HEK293 (cell line): ENCODE measurements around the gene MAP1A.

Source experiments
- CTCF ChIA-PET: fragments of 350-600 bp; formaldehyde crosslinking; extraction: SDS; loops from one replicate; lab custom pipeline; 2021; ENCODE audit warnings: antibody characterized with exemption; lab: Yijun Ruan, JAX
- POLR2A ChIA-PET: fragments of 300-600 bp; formaldehyde crosslinking; extraction: SDS; loops from one replicate; lab custom pipeline; 2020; ENCODE audit warnings: antibody characterized with exemption, inconsistent platforms; lab: Yijun Ruan, JAX
- H3K27ac ChIP-seq: fragments of 200-500 bp; sonication (Bioruptor generic); 2 replicates; pipeline ENCODE4 v1.5.1; 2014; ENCODE audit warnings: low read depth, low read length, control low read depth, inconsistent platforms; ENCODE audit errors: extremely low read depth
- H3K36me3 ChIP-seq, 2 experiments: fragments of 200-500 bp in 1 of 2; sonication (Bioruptor generic) in 1 of 2; 1 replicate in 1 of 2; 2 replicates in 1 of 2; pipeline ENCODE4 v1.5.1; 2014 to 2017; ENCODE audit warnings: inconsistent platforms in 2 of 2, low read length in 2 of 2; ENCODE audit not compliant: control insufficient read depth in 2 of 2, insufficient read depth in 1 of 2
- H3K4me1 ChIP-seq: fragments of 200-500 bp; sonication (Bioruptor generic); 2 replicates; pipeline ENCODE4 v1.5.1; 2014; ENCODE audit warnings: mild to moderate bottlenecking, low read length, inconsistent platforms; ENCODE audit not compliant: control insufficient read depth, insufficient read depth
- H3K4me3 ChIP-seq: 2 replicates; pipeline ENCODE4 v1.5.1; 2011; ENCODE audit warnings: low read depth, mild to moderate bottlenecking, control low read depth, low read length, moderate library complexity
- H3K9me3 ChIP-seq: fragments of 200-500 bp; sonication (Bioruptor generic); 2 replicates; pipeline ENCODE4 v1.5.1; 2014; ENCODE audit warnings: low read depth, low read length, inconsistent platforms; ENCODE audit not compliant: control insufficient read depth, insufficient read depth
- KLF7 ChIP-seq: fragments of 450-650 bp; formaldehyde crosslinking; IDR thresholded peaks from 2 replicates; pipeline ENCODE4 v1.5.1; 2016; ENCODE audit warnings: missing biosample characterization, missing genetic modification characterization, borderline replicate concordance
- YY2 ChIP-seq: fragments of 450-650 bp; formaldehyde crosslinking; IDR thresholded peaks from 2 replicates; pipeline ENCODE4 v1.5.1; 2016; ENCODE audit warnings: missing biosample characterization, missing genetic modification characterization
- ZFP3 ChIP-seq: fragments of 450-650 bp; formaldehyde crosslinking; IDR thresholded peaks from 2 replicates; pipeline ENCODE4 v1.5.1; 2016; ENCODE audit warnings: low read depth, missing biosample characterization, missing genetic modification characterization
- ZFP69B ChIP-seq: fragments of 450-650 bp; formaldehyde crosslinking; IDR thresholded peaks from 2 replicates; pipeline ENCODE4 v1.5.1; 2016; ENCODE audit warnings: missing biosample characterization, missing genetic modification characterization
- ZNF121 ChIP-seq: fragments of 450-650 bp; formaldehyde crosslinking; IDR thresholded peaks from 2 replicates; pipeline ENCODE4 v1.5.1; 2016; ENCODE audit warnings: missing biosample characterization, missing genetic modification characterization
- ZNF133 ChIP-seq: fragments of 450-650 bp; formaldehyde crosslinking; IDR thresholded peaks from 2 replicates; pipeline ENCODE4 v1.5.1; 2016; ENCODE audit warnings: missing biosample characterization, missing genetic modification characterization
- ZNF169 ChIP-seq: fragments of 450-650 bp; formaldehyde crosslinking; IDR thresholded peaks from 2 replicates; pipeline ENCODE4 v1.5.1; 2016; ENCODE audit warnings: missing biosample characterization, missing genetic modification characterization
- ZNF335 ChIP-seq: fragments of 450-650 bp; formaldehyde crosslinking; conservative IDR thresholded peaks from 2 replicates; pipeline ENCODE4 v1.5.1; 2016; ENCODE audit warnings: missing biosample characterization, missing genetic modification characterization
- ZNF48 ChIP-seq: fragments of 450-650 bp; formaldehyde crosslinking; IDR thresholded peaks from 2 replicates; pipeline ENCODE4 v1.5.1; 2016; ENCODE audit warnings: missing biosample characterization, missing genetic modification characterization
- ZNF558 ChIP-seq: fragments of 450-650 bp; formaldehyde crosslinking; IDR thresholded peaks from 2 replicates; pipeline ENCODE4 v1.5.1; 2016; ENCODE audit warnings: missing biosample characterization, missing genetic modification characterization
- ZNF610 ChIP-seq: fragments of 450-650 bp; formaldehyde crosslinking; IDR thresholded peaks from 2 replicates; pipeline ENCODE4 v1.5.1; 2016; ENCODE audit warnings: missing biosample characterization, missing genetic modification characterization, borderline replicate concordance
- ZNF626 ChIP-seq: fragments of 450-650 bp; sonication (Bioruptor Pico); formaldehyde crosslinking; IDR thresholded peaks from 2 replicates; pipeline ENCODE4 v1.5.1; 2018; ENCODE audit warnings: missing biosample characterization, missing genetic modification characterization, inconsistent platforms
- ZNF658 ChIP-seq: fragments of 450-650 bp; formaldehyde crosslinking; IDR thresholded peaks from 2 replicates; pipeline ENCODE4; 2016; ENCODE audit warnings: missing biosample characterization, missing genetic modification characterization
- ZNF76 ChIP-seq: fragments of 450-650 bp; formaldehyde crosslinking; IDR thresholded peaks from 2 replicates; pipeline ENCODE4; 2016; ENCODE audit warnings: low read depth, missing biosample characterization, missing genetic modification characterization, borderline replicate concordance
- ZSCAN30 ChIP-seq: fragments of 450-650 bp; IDR thresholded peaks from 2 replicates; pipeline ENCODE4 v1.5.1; 2018; ENCODE audit warnings: missing biosample characterization, mild to moderate bottlenecking, missing genetic modification characterization, moderate library complexity
- TF ChIP-seq, protein P1 (sequence below): fragments of 450-650 bp; formaldehyde crosslinking; IDR thresholded peaks from 2 replicates; pipeline ENCODE4 v1.5.1; 2016; ENCODE audit warnings: missing biosample characterization, missing genetic modification characterization, low read depth
- TF ChIP-seq, protein P2 (sequence below): fragments of 450-650 bp; formaldehyde crosslinking; IDR thresholded peaks from 2 replicates; pipeline ENCODE4 v1.5.1; 2016; ENCODE audit warnings: missing biosample characterization, missing genetic modification characterization
- TF ChIP-seq, protein P3 (sequence below): fragments of 450-650 bp; formaldehyde crosslinking; IDR thresholded peaks from 2 replicates; pipeline ENCODE4 v1.5.1; 2016; ENCODE audit warnings: missing biosample characterization, missing genetic modification characterization
- TF ChIP-seq, protein P4 (sequence below): fragments of 450-650 bp; formaldehyde crosslinking; IDR thresholded peaks from 2 replicates; pipeline ENCODE4 v1.5.1; 2016; ENCODE audit warnings: missing biosample characterization, missing genetic modification characterization

Gene MAP1A

DNA sequence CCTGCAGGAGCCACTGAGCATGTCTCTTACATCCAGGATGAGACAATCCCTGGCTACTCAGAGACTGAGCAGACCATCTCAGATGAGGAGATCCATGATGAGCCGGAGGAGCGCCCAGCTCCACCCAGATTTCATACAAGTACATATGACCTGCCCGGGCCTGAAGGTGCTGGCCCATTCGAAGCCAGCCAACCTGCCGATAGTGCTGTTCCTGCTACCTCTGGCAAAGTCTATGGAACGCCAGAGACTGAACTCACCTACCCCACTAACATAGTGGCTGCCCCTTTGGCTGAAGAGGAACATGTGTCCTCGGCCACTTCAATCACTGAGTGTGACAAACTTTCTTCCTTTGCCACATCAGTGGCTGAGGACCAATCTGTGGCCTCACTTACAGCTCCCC is 6.2 kb downstream of the MAP1A start:
- H3K27ac ChIP-seq = no peak overlapping the region
- H3K36me3 ChIP-seq = peaks cover 0 to 50% of the 10 kb centered on the region in 2 experiments; a peak in 1 of 3 replicates
- H3K9me3 ChIP-seq = no peaks in the 10 kb centered on the region
- TF ChIP-seq ZFP69B (tag by site-specific recombination) = no peak
- TF ChIP-seq ZNF48 = no peak
- TF ChIP-seq ZNF626 (tag by site-specific recombination) = no peak
- TF ChIP-seq, protein P1, sequence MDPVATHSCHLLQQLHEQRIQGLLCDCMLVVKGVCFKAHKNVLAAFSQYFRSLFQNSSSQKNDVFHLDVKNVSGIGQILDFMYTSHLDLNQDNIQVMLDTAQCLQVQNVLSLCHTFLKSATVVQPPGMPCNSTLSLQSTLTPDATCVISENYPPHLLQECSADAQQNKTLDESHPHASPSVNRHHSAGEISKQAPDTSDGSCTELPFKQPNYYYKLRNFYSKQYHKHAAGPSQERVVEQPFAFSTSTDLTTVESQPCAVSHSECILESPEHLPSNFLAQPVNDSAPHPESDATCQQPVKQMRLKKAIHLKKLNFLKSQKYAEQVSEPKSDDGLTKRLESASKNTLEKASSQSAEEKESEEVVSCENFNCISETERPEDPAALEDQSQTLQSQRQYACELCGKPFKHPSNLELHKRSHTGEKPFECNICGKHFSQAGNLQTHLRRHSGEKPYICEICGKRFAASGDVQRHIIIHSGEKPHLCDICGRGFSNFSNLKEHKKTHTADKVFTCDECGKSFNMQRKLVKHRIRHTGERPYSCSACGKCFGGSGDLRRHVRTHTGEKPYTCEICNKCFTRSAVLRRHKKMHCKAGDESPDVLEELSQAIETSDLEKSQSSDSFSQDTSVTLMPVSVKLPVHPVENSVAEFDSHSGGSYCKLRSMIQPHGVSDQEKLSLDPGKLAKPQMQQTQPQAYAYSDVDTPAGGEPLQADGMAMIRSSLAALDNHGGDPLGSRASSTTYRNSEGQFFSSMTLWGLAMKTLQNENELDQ (tag by site-specific recombination) = no peak
- no peak for TF ChIP-seq ZNF133
- TF ChIP-seq, protein P2, sequence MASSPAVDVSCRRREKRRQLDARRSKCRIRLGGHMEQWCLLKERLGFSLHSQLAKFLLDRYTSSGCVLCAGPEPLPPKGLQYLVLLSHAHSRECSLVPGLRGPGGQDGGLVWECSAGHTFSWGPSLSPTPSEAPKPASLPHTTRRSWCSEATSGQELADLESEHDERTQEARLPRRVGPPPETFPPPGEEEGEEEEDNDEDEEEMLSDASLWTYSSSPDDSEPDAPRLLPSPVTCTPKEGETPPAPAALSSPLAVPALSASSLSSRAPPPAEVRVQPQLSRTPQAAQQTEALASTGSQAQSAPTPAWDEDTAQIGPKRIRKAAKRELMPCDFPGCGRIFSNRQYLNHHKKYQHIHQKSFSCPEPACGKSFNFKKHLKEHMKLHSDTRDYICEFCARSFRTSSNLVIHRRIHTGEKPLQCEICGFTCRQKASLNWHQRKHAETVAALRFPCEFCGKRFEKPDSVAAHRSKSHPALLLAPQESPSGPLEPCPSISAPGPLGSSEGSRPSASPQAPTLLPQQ = no peak
- no peak for TF ChIP-seq ZNF121 (tag by site-specific recombination)
- no peak for TF ChIP-seq YY2 (tag by site-specific recombination)
- TF ChIP-seq, protein P3, sequence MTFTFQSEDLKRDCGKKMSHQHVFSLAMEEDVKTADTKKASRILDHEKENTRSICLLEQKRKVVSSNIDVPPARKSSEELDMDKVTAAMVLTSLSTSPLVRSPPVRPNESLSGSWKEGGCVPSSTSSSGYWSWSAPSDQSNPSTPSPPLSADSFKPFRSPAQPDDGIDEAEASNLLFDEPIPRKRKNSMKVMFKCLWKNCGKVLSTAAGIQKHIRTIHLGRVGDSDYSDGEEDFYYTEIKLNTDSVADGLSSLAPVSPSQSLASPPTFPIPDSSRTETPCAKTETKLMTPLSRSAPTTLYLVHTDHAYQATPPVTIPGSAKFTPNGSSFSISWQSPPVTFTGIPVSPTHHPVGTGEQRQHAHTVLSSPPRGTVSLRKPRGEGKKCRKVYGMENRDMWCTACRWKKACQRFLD (tag by site-specific recombination) = no peak
- no peak for TF ChIP-seq ZNF658 (tag by site-specific recombination)
- no peak for TF ChIP-seq ZFP3 (tag by site-specific recombination)
- TF ChIP-seq ZNF558 = no peak
- no peak for TF ChIP-seq ZSCAN30 (tag by site-specific recombination)
- TF ChIP-seq KLF7 (tag by site-specific recombination) = no peak
- TF ChIP-seq, protein P4, sequence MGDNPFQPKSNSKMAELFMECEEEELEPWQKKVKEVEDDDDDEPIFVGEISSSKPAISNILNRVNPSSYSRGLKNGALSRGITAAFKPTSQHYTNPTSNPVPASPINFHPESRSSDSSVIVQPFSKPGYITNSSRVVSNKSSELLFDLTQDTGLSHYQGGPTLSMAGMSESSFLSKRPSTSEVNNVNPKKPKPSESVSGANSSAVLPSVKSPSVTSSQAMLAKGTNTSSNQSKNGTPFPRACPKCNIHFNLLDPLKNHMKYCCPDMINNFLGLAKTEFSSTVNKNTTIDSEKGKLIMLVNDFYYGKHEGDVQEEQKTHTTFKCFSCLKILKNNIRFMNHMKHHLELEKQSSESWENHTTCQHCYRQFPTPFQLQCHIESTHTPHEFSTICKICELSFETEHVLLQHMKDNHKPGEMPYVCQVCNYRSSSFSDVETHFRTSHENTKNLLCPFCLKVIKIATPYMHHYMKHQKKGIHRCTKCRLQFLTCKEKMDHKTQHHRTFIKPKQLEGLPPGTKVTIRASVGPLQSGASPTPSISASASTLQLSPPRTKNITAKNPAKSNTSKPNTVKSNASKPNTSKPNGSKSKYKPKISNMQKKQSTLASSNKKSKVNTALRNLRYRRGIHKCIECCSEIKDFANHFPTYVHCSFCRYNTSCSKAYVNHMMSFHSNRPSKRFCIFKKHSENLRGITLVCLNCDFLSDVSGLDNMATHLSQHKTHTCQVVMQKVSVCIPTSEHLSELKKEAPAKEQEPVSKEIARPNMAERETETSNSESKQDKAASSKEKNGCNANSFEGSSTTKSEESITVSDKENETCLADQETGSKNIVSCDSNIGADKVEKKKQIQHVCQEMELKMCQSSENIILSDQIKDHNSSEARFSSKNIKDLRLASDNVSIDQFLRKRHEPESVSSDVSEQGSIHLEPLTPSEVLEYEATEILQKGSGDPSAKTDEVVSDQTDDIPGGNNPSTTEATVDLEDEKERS (tag by site-specific recombination) = no peak
- H3K4me1 ChIP-seq = no peaks in the 10 kb centered on the region
- ChIA-PET POLR2A (interaction anchor here (1.1 kb wide), 1 partner anchor 13 kb away, joined by 3 read pairs; no protein-coding TSS in a partner anchor), CTCF (interaction anchor here (1.9 kb wide), 1 partner anchor 10 kb away, joined by 11 read pairs; no protein-coding TSS in a partner anchor)
- H3K4me3 ChIP-seq = no peak overlapping the region

DNA sequence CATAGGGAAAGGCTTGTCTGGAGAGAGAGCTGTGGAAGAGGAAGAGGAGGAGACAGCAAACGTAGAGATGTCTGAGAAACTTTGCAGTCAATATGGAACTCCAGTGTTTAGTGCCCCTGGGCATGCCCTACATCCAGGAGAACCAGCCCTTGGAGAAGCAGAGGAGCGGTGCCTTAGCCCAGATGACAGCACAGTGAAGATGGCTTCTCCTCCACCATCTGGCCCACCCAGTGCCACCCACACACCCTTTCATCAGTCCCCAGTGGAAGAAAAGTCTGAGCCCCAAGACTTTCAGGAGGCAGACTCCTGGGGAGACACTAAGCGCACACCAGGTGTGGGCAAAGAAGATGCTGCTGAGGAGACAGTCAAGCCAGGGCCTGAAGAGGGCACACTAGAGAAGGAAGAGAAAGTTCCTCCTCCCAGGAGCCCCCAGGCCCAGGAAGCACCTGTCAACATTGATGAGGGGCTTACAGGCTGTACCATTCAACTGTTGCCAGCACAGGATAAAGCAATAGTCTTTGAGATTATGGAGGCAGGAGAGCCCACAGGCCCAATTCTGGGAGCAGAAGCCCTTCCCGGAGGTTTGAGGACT is 6.9 kb downstream of the MAP1A start:
- H3K27ac ChIP-seq = no peak overlapping the region
- CTCF ChIA-PET = no interaction called here

More for the DNA sequence above, 6.9 kb downstream of the MAP1A start:
- POLR2A ChIA-PET = no interaction called here
- H3K9me3 ChIP-seq = no peaks in the 10 kb centered on the region
- H3K4me1 ChIP-seq = no peaks in the 10 kb centered on the region
- H3K36me3 ChIP-seq = peaks cover 0 to 50% of the 10 kb centered on the region in 2 experiments; a peak in 1 of 3 replicates
- no peak overlapping the region for H3K4me3 ChIP-seq
- TF ChIP-seq ZNF335 (tag by site-specific recombination) (no peak), ZNF76 (no peak), ZNF610 (tag by site-specific recombination) (no peak), ZNF169 (tag by site-specific recombination) (no peak), ZNF558 (no peak)
- TF ChIP-seq, protein P2 = no peak
